Measurements from ENCODE around the gene PDCD11.

GRCh38 chr10:103466734-103467133 is 70.3 kb downstream of the PDCD11 start:
- TF ChIP-seq CTCF (conservative IDR thresholded peaks at IDR 0.05; ENCODE audit: low read length) (no peak), EZH2phosphoT487 (IDR thresholded peaks at IDR 0.05; ENCODE audit: borderline replicate concordance) (no peak)
